Peyer's patch (tissue), 4 donors: Measurements from ENCODE around the gene SNED1.

Experiments used
- CTCF ChIP-seq, 6 experiments: fragments of 450-650 bp in 4 of 6; fragments of 200-600 bp in 2 of 6; sonication (generic) in 1 of 6; IDR thresholded peaks; one replicate each; pipeline ENCODE4 v1.5.1; 2017 to 2019; ENCODE audit warnings: antibody characterized with exemption in 6 of 6, mild to moderate bottlenecking in 3 of 6, moderate library complexity in 1 of 6
- POLR2A ChIP-seq, 2 donors: fragments of 450-650 bp; IDR thresholded peaks; one replicate each; pipeline ENCODE4 v1.5.1; 2017; ENCODE audit warnings: antibody characterized with exemption in 2 of 2, mild to moderate bottlenecking in 2 of 2, moderate library complexity in 2 of 2

- no peak for TF ChIP-seq POLR2A (IDR thresholded peaks at IDR 0.05)
- TF ChIP-seq CTCF (IDR thresholded peaks at IDR 0.05), result no peak
These were observed 67.0 kb downstream of the SNED1 start for GRCh38 chr2:241065355-241065803.
